HEK293 (cell line): ENCODE measurements around the gene SERTAD3.

ENCODE experiments used
- CTCF ChIA-PET: fragments of 350-600 bp; formaldehyde crosslinking; extraction: SDS; loops from one replicate; lab custom pipeline; 2021; ENCODE audit warnings: antibody characterized with exemption; lab: Yijun Ruan, JAX
- POLR2A ChIA-PET: fragments of 300-600 bp; formaldehyde crosslinking; extraction: SDS; loops from one replicate; lab custom pipeline; 2020; ENCODE audit warnings: antibody characterized with exemption, inconsistent platforms; lab: Yijun Ruan, JAX
- H3K27ac ChIP-seq: fragments of 200-500 bp; sonication (Bioruptor generic); 2 replicates; pipeline ENCODE4 v1.5.1; 2014; ENCODE audit warnings: low read depth, low read length, control low read depth, inconsistent platforms; ENCODE audit errors: extremely low read depth
- H3K36me3 ChIP-seq, 2 experiments: fragments of 200-500 bp in 1 of 2; sonication (Bioruptor generic) in 1 of 2; 1 replicate in 1 of 2; 2 replicates in 1 of 2; pipeline ENCODE4 v1.5.1; 2014 to 2017; ENCODE audit warnings: inconsistent platforms in 2 of 2, low read length in 2 of 2; ENCODE audit not compliant: control insufficient read depth in 2 of 2, insufficient read depth in 1 of 2
- H3K4me1 ChIP-seq: fragments of 200-500 bp; sonication (Bioruptor generic); 2 replicates; pipeline ENCODE4 v1.5.1; 2014; ENCODE audit warnings: mild to moderate bottlenecking, low read length, inconsistent platforms; ENCODE audit not compliant: control insufficient read depth, insufficient read depth
- H3K4me3 ChIP-seq: 2 replicates; pipeline ENCODE4 v1.5.1; 2011; ENCODE audit warnings: low read depth, mild to moderate bottlenecking, control low read depth, low read length, moderate library complexity
- H3K9me3 ChIP-seq: fragments of 200-500 bp; sonication (Bioruptor generic); 2 replicates; pipeline ENCODE4 v1.5.1; 2014; ENCODE audit warnings: low read depth, low read length, inconsistent platforms; ENCODE audit not compliant: control insufficient read depth, insufficient read depth
- ATF2 ChIP-seq: fragments of 450-650 bp; formaldehyde crosslinking; IDR thresholded peaks from 2 replicates; pipeline ENCODE4 v1.5.1; 2016; ENCODE audit warnings: missing biosample characterization, missing genetic modification characterization, low read depth
- GLIS1 ChIP-seq: fragments of 450-650 bp; formaldehyde crosslinking; IDR thresholded peaks from 2 replicates; pipeline ENCODE4 v1.5.1; 2016; ENCODE audit warnings: missing biosample characterization, missing genetic modification characterization
- KLF1 ChIP-seq: fragments of 450-650 bp; formaldehyde crosslinking; IDR thresholded peaks from 2 replicates; pipeline ENCODE4 v1.5.1; 2016; ENCODE audit warnings: missing biosample characterization, missing genetic modification characterization
- PRDM10 ChIP-seq: fragments of 450-650 bp; formaldehyde crosslinking; IDR thresholded peaks from 2 replicates; pipeline ENCODE4 v1.5.1; 2016; ENCODE audit warnings: missing biosample characterization, missing genetic modification characterization
- PRDM6 ChIP-seq: fragments of 450-650 bp; formaldehyde crosslinking; IDR thresholded peaks from 2 replicates; pipeline ENCODE4 v1.5.1; 2017; ENCODE audit warnings: missing biosample characterization, missing genetic modification characterization
- ZBTB6 ChIP-seq: fragments of 450-650 bp; formaldehyde crosslinking; IDR thresholded peaks from 2 replicates; pipeline ENCODE4 v1.5.1; 2017; ENCODE audit warnings: missing biosample characterization, missing genetic modification characterization
- ZNF140 ChIP-seq: fragments of 450-650 bp; formaldehyde crosslinking; IDR thresholded peaks from 2 replicates; pipeline ENCODE4 v1.5.1; 2016; ENCODE audit warnings: missing biosample characterization, missing genetic modification characterization
- ZNF211 ChIP-seq: fragments of 450-650 bp; formaldehyde crosslinking; IDR thresholded peaks from 2 replicates; pipeline ENCODE4 v1.5.1; 2016; ENCODE audit warnings: low read depth, missing biosample characterization, missing genetic modification characterization
- ZNF362 ChIP-seq: fragments of 450-650 bp; formaldehyde crosslinking; IDR thresholded peaks from 2 replicates; pipeline ENCODE4 v1.5.1; 2016; ENCODE audit warnings: missing biosample characterization, missing genetic modification characterization
- ZNF518A ChIP-seq: fragments of 450-650 bp; formaldehyde crosslinking; conservative IDR thresholded peaks from 2 replicates; pipeline ENCODE4 v1.5.1; 2016; ENCODE audit warnings: low read depth, missing biosample characterization, missing genetic modification characterization
- ZNF521 ChIP-seq: fragments of 450-650 bp; formaldehyde crosslinking; IDR thresholded peaks from 2 replicates; pipeline ENCODE4 v1.5.1; 2017; ENCODE audit warnings: missing biosample characterization, mild to moderate bottlenecking, missing genetic modification characterization
- ZNF660 ChIP-seq: fragments of 450-650 bp; IDR thresholded peaks from 2 replicates; pipeline ENCODE4 v1.5.1; 2018; ENCODE audit warnings: missing biosample characterization, mild to moderate bottlenecking, missing genetic modification characterization
- ZSCAN4 ChIP-seq: fragments of 450-650 bp; formaldehyde crosslinking; IDR thresholded peaks from 2 replicates; pipeline ENCODE4 v1.5.1; 2017; ENCODE audit warnings: missing biosample characterization, missing genetic modification characterization
- ZXDB ChIP-seq: fragments of 450-650 bp; formaldehyde crosslinking; IDR thresholded peaks from 2 replicates; pipeline ENCODE4 v1.5.1; 2016; ENCODE audit warnings: missing biosample characterization, missing genetic modification characterization

SERTAD3 gene

GRCh38 chr19:40403262-40403984, 40.7 kb downstream of the SERTAD3 start (continued):
- TF ChIP-seq ATF2 (tag by site-specific recombination) = no peak
- peak; percentile 77 for TF ChIP-seq ZXDB (tag by site-specific recombination)
- TF ChIP-seq PRDM6 (tag by site-specific recombination) = no peak
- no peak for TF ChIP-seq ZNF140
- TF ChIP-seq ZNF521 (tag by site-specific recombination) = no peak
- no peak; the same call in 1 of the 2 replicates for TF ChIP-seq ZNF660 (tag by site-specific recombination)
- peak; percentile 46 for TF ChIP-seq ZSCAN4

- Histone ChIP-seq H3K4me1 (peaks cover 9% of the 10 kb centered on the region), H3K27ac (no peak overlapping the region), H3K9me3 (no peaks in the 10 kb centered on the region), H3K36me3 (no peaks in the 10 kb centered on the region; a peak in 1 of 3 replicates), H3K4me3 (no peak overlapping the region)
- ChIA-PET CTCF (interaction anchor here (0.7 to 4.3 kb wide), 3 partner anchors 9 to 92 kb away, joined by 3 to 40 read pairs (median 5); no protein-coding TSS in a partner anchor), POLR2A (interaction anchor here (0.6 to 1.2 kb wide), 3 partner anchors 21 to 35 kb away, joined by 3 to 6 read pairs (median 3); no protein-coding TSS in a partner anchor)
- TF ChIP-seq ZNF211 (tag by site-specific recombination) (no peak), ZNF362 (tag by site-specific recombination) (peak; percentile 9; the same call in 1 of the 2 replicates), ZBTB6 (tag by site-specific recombination) (no peak), GLIS1 (tag by site-specific recombination) (no peak), ZNF518A (tag by site-specific recombination) (no peak), KLF1 (tag by site-specific recombination) (0 out of 2 replicates have a peak, but pooled peaks have one; percentile 22), PRDM10 (0 out of 2 replicates have a peak, but pooled peaks have one; percentile 20)
Measured at GRCh38 chr19:40400559-40400958, 43.6 kb downstream of the SERTAD3 start.
